Activated CD4-positive, alpha-beta T cell treated with anti-CD3 and anti-CD28 coated beads for 36 hours (primary cell): ENCODE measurements around the gene TMTC1. TPM values are rescaled to one million over a fixed set of nuclear protein-coding genes. Genes with fewer than 3 reads are reported as not detected.
A peak's percentile ranks its signal among the peaks of the same experiment; 100 is the strongest.

ENCODE experiments used
- ATAC-seq: fragments of 200-7000 bp; cut with Tn5 transposase; one replicate; pipeline ENCODE4 v1.10.0; 2021; ENCODE audit warnings: mild to moderate bottlenecking, moderate library complexity
- CTCF ChIA-PET: fragments of 350-600 bp; sonication (Branson Sonifier 250); formaldehyde crosslinking; loops from one replicate; lab custom pipeline; 2021; ENCODE audit warnings: antibody characterized with exemption; lab: Charles Lee
- POLR2A ChIA-PET: fragments of 350-600 bp; sonication (Branson Sonifier 250); formaldehyde crosslinking; loops from one replicate; lab custom pipeline; 2021; ENCODE audit warnings: antibody characterized with exemption, inconsistent platforms; lab: Charles Lee
- DNase-seq: peaks from one replicate; pipeline ENCODE4 v3.0.0-alpha.2; 2020
- H3K27ac Mint-ChIP-seq: one replicate; pipeline ENCODE4 v1.8.0; 2021; ENCODE audit warnings: mixed read lengths
- H3K27me3 Mint-ChIP-seq: one replicate; pipeline ENCODE4 v1.8.0; 2021; ENCODE audit warnings: mixed read lengths
- H3K36me3 Mint-ChIP-seq: one replicate; pipeline ENCODE4 v1.8.0; 2021; ENCODE audit warnings: low read depth, mixed read lengths
- H3K4me1 Mint-ChIP-seq: one replicate; pipeline ENCODE4 v1.8.0; 2021; ENCODE audit warnings: mixed read lengths
- H3K4me3 Mint-ChIP-seq: one replicate; pipeline ENCODE4 v1.8.0; 2021; ENCODE audit warnings: mild to moderate bottlenecking, moderate library complexity, mixed read lengths
- H3K9me3 Mint-ChIP-seq: one replicate; pipeline ENCODE4 v1.8.0; 2021; ENCODE audit warnings: low read depth, mixed read lengths
- intact Hi-C, 2 experiments: fragments of 100-400 bp; cut with DNase I in 1 of 2; cut with micrococcal nuclease in 1 of 2; formaldehyde crosslinking; loops; one replicate each; pipeline versions ENCODE4 v1.14.2 to v1.15.1; 2022 to 2024; cut with DNase I, micrococcal nuclease
- total RNA-seq, 2 experiments: library from RNA; stranded (reverse); gene quantifications; one replicate each; pipeline ENCODE4 v1.2.3, GENCODE V29; 2021

The TMTC1 gene
- total RNA-seq, 2 experiments from 2014 or later: 0.04 to 0.30 TPM

GRCh38 chr12:29595071-29595755 lies 188.5 kb downstream of the TMTC1 start:
- DNase-seq (no peak), ATAC-seq (no peak)
- no peak overlapping the region for H3K27ac Mint-ChIP-seq
- ChIA-PET POLR2A (no interaction called here), CTCF (interaction anchor here (0.9 kb wide), 1 partner anchor 8 kb away, joined by 3 read pairs; no protein-coding TSS in a partner anchor)
- H3K9me3 Mint-ChIP-seq: no peaks in the 10 kb centered on the region
- H3K4me3 Mint-ChIP-seq: no peak overlapping the region
- H3K36me3 Mint-ChIP-seq: no peaks in the 10 kb centered on the region
- intact Hi-C loops: no loop called here
- no peaks in the 10 kb centered on the region for H3K4me1 Mint-ChIP-seq
- peaks cover 7% of the 10 kb centered on the region for H3K27me3 Mint-ChIP-seq

- CTCF ChIA-PET: interaction anchor here (0.9 kb wide), 1 partner anchor 9 kb away, joined by 3 read pairs; no protein-coding TSS in a partner anchor
- Mint-ChIP-seq H3K9me3 (no peaks in the 10 kb centered on the region), H3K4me1 (no peaks in the 10 kb centered on the region), H3K27ac (no peak overlapping the region), H3K27me3 (peaks cover 11% of the 10 kb centered on the region), H3K4me3 (no peak overlapping the region), H3K36me3 (no peaks in the 10 kb centered on the region)
- no peak for ATAC-seq
- POLR2A ChIA-PET: no interaction called here
- DNase-seq: no peak
- intact Hi-C loops: no loop called here
These were observed 190.7 kb downstream of the TMTC1 start for GRCh38 chr12:29593001-29593400.

- Mint-ChIP-seq H3K27me3 (peaks cover 10% of the 10 kb centered on the region), H3K27ac (no peak overlapping the region), H3K36me3 (no peaks in the 10 kb centered on the region), H3K4me1 (no peaks in the 10 kb centered on the region), H3K4me3 (no peak overlapping the region), H3K9me3 (no peaks in the 10 kb centered on the region)
- DNase-seq (no peak), ATAC-seq (no peak)
- intact Hi-C loops: no loop called here
- CTCF ChIA-PET: interaction anchor here (0.8 kb wide), 1 partner anchor 12 kb away, joined by 3 read pairs; no protein-coding TSS in a partner anchor
- POLR2A ChIA-PET: no interaction called here
These were observed 192.4 kb downstream of the TMTC1 start for GRCh38 chr12:29591140-29592020.

- CTCF ChIA-PET: no interaction called here
These were observed 193.9 kb downstream of the TMTC1 start for GRCh38 chr12:29589851-29590250.

GRCh38 chr12:29589286-29589820 lies 194.4 kb downstream of the TMTC1 start:
- Mint-ChIP-seq H3K27me3 (peaks cover 8% of the 10 kb centered on the region), H3K27ac (no peak overlapping the region), H3K36me3 (no peaks in the 10 kb centered on the region), H3K4me1 (no peaks in the 10 kb centered on the region), H3K9me3 (no peaks in the 10 kb centered on the region), H3K4me3 (no peak overlapping the region)
- ATAC-seq (no peak), DNase-seq (no peak)
- CTCF ChIA-PET: no interaction called here
- intact Hi-C loops: no loop called here
- POLR2A ChIA-PET: no interaction called here

More at GRCh38 chr12:29589851-29590250, 193.9 kb downstream of the TMTC1 start:
- Mint-ChIP-seq H3K27ac (no peak overlapping the region), H3K36me3 (no peaks in the 10 kb centered on the region), H3K27me3 (peaks cover 8% of the 10 kb centered on the region), H3K4me3 (no peak overlapping the region), H3K4me1 (no peaks in the 10 kb centered on the region), H3K9me3 (no peaks in the 10 kb centered on the region)
- DNase-seq (no peak), ATAC-seq (no peak)
- intact Hi-C loops: no loop called here
- POLR2A ChIA-PET: interaction anchor here (0.6 kb wide), 1 partner anchor 618 kb away, joined by 9 read pairs; no protein-coding TSS in a partner anchor

- Mint-ChIP-seq H3K36me3 (no peaks in the 10 kb centered on the region), H3K4me1 (peaks cover 2% of the 10 kb centered on the region), H3K27me3 (no peaks in the 10 kb centered on the region), H3K4me3 (no peak overlapping the region), H3K27ac (no peak overlapping the region), H3K9me3 (no peaks in the 10 kb centered on the region)
- CTCF ChIA-PET: interaction anchor here (0.9 kb wide), 1 partner anchor 23 kb away, joined by 3 read pairs; no protein-coding TSS in a partner anchor
- intact Hi-C loops: no loop called here
- ATAC-seq: no peak
- DNase-seq: no peak
- POLR2A ChIA-PET: interaction anchor here (0.6 kb wide), 1 partner anchor 43 kb away, joined by 3 read pairs; no protein-coding TSS in a partner anchor
These were observed 201.0 kb downstream of the TMTC1 start for GRCh38 chr12:29582677-29583272.

GRCh38 chr12:29582146-29582545 lies 201.6 kb downstream of the TMTC1 start:
- Mint-ChIP-seq H3K4me1 (peaks cover 2% of the 10 kb centered on the region), H3K36me3 (no peaks in the 10 kb centered on the region), H3K27ac (no peak overlapping the region), H3K4me3 (no peak overlapping the region), H3K27me3 (no peaks in the 10 kb centered on the region), H3K9me3 (no peaks in the 10 kb centered on the region)
- ATAC-seq (no peak), DNase-seq (no peak)
- ChIA-PET CTCF (no interaction called here), POLR2A (no interaction called here)
- intact Hi-C loops: no loop called here

- Mint-ChIP-seq H3K27me3 (no peaks in the 10 kb centered on the region), H3K36me3 (no peaks in the 10 kb centered on the region), H3K27ac (no peak overlapping the region), H3K4me1 (peaks cover 2% of the 10 kb centered on the region), H3K9me3 (no peaks in the 10 kb centered on the region), H3K4me3 (no peak overlapping the region)
- peak; percentile 42 for ATAC-seq
- intact Hi-C loops: no loop called here
- POLR2A ChIA-PET: no interaction called here
- no peak for DNase-seq
- CTCF ChIA-PET: no interaction called here
These were observed 202.1 kb downstream of the TMTC1 start for GRCh38 chr12:29581631-29582030.

- no peak overlapping the region for H3K27ac Mint-ChIP-seq
- H3K36me3 Mint-ChIP-seq: no peaks in the 10 kb centered on the region
- peaks cover 2% of the 10 kb centered on the region for H3K4me1 Mint-ChIP-seq
- no peaks in the 10 kb centered on the region for H3K9me3 Mint-ChIP-seq
- no peak overlapping the region for H3K4me3 Mint-ChIP-seq
- POLR2A ChIA-PET: no interaction called here
- intact Hi-C loops: no loop called here
- peaks cover 4% of the 10 kb centered on the region for H3K27me3 Mint-ChIP-seq
- no peak for ATAC-seq
- DNase-seq: no peak
- CTCF ChIA-PET: no interaction called here
These were observed 202.8 kb downstream of the TMTC1 start for GRCh38 chr12:29580971-29581370.

GRCh38 chr12:29578731-29579130 lies 205.0 kb downstream of the TMTC1 start:
- no peaks in the 10 kb centered on the region for H3K36me3 Mint-ChIP-seq
- H3K27ac Mint-ChIP-seq: no peak overlapping the region
- ChIA-PET POLR2A (no interaction called here), CTCF (no interaction called here)
- peaks cover 4% of the 10 kb centered on the region for H3K27me3 Mint-ChIP-seq
- peaks cover 2% of the 10 kb centered on the region for H3K4me1 Mint-ChIP-seq
- intact Hi-C loops: no loop called here
- DNase-seq (no peak), ATAC-seq (no peak)
- H3K9me3 Mint-ChIP-seq: no peaks in the 10 kb centered on the region
- no peak overlapping the region for H3K4me3 Mint-ChIP-seq

- intact Hi-C loops: no loop called here
- Mint-ChIP-seq H3K4me1 (peaks cover 2% of the 10 kb centered on the region), H3K27ac (no peak overlapping the region), H3K4me3 (no peak overlapping the region), H3K9me3 (no peaks in the 10 kb centered on the region), H3K36me3 (no peaks in the 10 kb centered on the region), H3K27me3 (peaks cover 4% of the 10 kb centered on the region)
- ChIA-PET CTCF (no interaction called here), POLR2A (no interaction called here)
- ATAC-seq (no peak), DNase-seq (no peak)
These were observed 205.7 kb downstream of the TMTC1 start for GRCh38 chr12:29578070-29578469.
